ENCODE measurements around the gene B4GALT3.

GRCh38 chr1:161196521-161197451, 19.5 kb upstream of the B4GALT3 start:
- TF ChIP-seq POLR2AphosphoS5 (IDR thresholded peaks at IDR 0.05; ENCODE audit: borderline replicate concordance, low read depth, low read length) = peak; percentile 18; the same call in 1 of the 2 replicates
- TF ChIP-seq EZH2 (IDR thresholded peaks at IDR 0.05) = no peak
